ENCODE measurements around the gene RAB1A. TPM values are rescaled to one million over a fixed set of nuclear protein-coding genes. Genes with fewer than 3 reads are reported as not detected.

RAB1A gene
- total RNA-seq, 4 donors from 2014 or later: 78.5 to 153 (median 103) TPM

DNA sequence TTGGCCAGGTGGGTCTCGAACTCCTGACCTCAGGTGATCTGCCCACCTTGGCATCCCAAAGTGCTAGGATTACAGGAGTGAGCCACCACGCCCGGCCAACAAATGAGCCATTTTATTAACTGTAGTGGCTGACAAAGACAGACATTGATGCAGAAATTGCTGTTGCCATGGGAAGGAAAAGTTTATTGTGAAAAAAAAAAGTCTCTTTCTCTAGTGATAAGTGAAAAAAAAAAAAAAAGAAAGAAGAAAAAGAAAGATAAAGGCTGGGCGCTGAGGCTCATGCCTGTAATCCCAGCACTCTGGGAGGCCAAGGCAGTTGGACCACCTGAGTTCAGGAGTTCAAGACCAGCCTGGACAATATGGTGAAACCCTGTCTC lies 39.8 kb upstream of the RAB1A start:
- no peak overlapping the region for H3K4me3 ChIP-seq
- intact Hi-C loops (cut with DNase I; ENCODE audit: low total_unique reads): no loop called here

DNA sequence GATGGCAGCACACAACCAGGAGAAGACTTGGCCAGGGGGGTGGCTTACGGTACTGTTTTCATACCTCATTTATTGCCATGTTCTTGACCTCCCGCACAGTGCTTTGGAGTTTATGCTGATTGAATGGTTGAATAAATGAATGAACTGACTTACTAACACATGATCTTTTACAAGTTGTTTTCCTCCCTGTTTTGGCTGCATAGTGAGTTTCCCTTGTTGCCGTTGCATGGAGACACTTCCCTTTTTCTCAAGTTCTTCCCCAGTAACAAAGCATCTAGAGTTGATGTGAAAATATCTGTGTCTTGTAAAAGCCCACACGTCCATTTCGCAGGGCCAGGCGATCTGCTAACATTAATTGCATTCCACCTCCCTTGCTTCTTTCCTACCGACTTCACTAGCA lies 35.7 kb upstream of the RAB1A start:
- no peaks in the 10 kb centered on the region for H3K36me3 ChIP-seq
- TF ChIP-seq, protein P1, sequence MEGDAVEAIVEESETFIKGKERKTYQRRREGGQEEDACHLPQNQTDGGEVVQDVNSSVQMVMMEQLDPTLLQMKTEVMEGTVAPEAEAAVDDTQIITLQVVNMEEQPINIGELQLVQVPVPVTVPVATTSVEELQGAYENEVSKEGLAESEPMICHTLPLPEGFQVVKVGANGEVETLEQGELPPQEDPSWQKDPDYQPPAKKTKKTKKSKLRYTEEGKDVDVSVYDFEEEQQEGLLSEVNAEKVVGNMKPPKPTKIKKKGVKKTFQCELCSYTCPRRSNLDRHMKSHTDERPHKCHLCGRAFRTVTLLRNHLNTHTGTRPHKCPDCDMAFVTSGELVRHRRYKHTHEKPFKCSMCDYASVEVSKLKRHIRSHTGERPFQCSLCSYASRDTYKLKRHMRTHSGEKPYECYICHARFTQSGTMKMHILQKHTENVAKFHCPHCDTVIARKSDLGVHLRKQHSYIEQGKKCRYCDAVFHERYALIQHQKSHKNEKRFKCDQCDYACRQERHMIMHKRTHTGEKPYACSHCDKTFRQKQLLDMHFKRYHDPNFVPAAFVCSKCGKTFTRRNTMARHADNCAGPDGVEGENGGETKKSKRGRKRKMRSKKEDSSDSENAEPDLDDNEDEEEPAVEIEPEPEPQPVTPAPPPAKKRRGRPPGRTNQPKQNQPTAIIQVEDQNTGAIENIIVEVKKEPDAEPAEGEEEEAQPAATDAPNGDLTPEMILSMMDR (IDR thresholded peaks at IDR 0.05): no peak
- no peak for TF ChIP-seq POLR2A (IDR thresholded peaks at IDR 0.05)
- no peak overlapping the region for H3K4me3 ChIP-seq
- H3K4me1 ChIP-seq: no peaks in the 10 kb centered on the region
- DNase-seq: no peak
- no peak overlapping the region for H3K27ac ChIP-seq
- intact Hi-C loops (cut with DNase I; ENCODE audit: low total_unique reads): no loop called here
- no peaks in the 10 kb centered on the region for H3K27me3 ChIP-seq
- H3K9me3 ChIP-seq: no peaks in the 10 kb centered on the region

More for the DNA sequence above, 39.8 kb upstream of the RAB1A start:
- DNase-seq: no peak
- H3K36me3 ChIP-seq: no peaks in the 10 kb centered on the region
- no peaks in the 10 kb centered on the region for H3K9me3 ChIP-seq
- no peak overlapping the region for H3K27ac ChIP-seq
- TF ChIP-seq, protein P1 (IDR thresholded peaks at IDR 0.05): no peak
- no peak for TF ChIP-seq POLR2A (IDR thresholded peaks at IDR 0.05)
- no peaks in the 10 kb centered on the region for H3K27me3 ChIP-seq
- H3K4me1 ChIP-seq: no peaks in the 10 kb centered on the region

DNA sequence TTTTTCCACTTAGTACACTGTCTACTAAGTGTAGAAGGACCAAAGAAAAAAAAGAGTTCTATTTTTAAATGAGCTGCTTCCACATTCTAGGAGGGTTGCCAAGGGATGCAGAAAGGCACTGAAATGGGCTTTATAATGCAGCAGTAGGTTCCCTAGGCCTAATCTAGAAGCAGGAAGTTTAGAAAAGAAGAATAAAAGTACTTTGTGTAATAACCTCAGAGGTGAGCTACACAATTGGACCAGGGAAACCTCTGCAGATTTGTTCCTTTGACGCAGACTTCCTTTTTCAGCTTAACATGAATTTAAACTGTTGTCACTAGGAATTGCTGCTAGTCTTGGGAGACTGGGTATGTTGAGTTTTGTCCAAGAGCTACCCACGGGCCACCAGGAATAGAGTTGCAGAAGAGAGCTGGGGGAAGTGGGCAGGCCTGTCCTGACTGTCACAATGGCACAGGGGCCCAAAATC lies 34.6 kb upstream of the RAB1A start:
- Histone ChIP-seq H3K27ac (peak overlapping the region; percentile 29 to 54), H3K4me1 (no peaks in the 10 kb centered on the region), H3K4me3 (no peak overlapping the region), H3K9me3 (no peaks in the 10 kb centered on the region), H3K36me3 (no peaks in the 10 kb centered on the region), H3K27me3 (no peaks in the 10 kb centered on the region)
- intact Hi-C loops (cut with DNase I; ENCODE audit: low total_unique reads): no loop called here
- no peak for TF ChIP-seq POLR2A (IDR thresholded peaks at IDR 0.05)
- TF ChIP-seq, protein P1 (IDR thresholded peaks at IDR 0.05): no peak
- no peak for DNase-seq

DNA sequence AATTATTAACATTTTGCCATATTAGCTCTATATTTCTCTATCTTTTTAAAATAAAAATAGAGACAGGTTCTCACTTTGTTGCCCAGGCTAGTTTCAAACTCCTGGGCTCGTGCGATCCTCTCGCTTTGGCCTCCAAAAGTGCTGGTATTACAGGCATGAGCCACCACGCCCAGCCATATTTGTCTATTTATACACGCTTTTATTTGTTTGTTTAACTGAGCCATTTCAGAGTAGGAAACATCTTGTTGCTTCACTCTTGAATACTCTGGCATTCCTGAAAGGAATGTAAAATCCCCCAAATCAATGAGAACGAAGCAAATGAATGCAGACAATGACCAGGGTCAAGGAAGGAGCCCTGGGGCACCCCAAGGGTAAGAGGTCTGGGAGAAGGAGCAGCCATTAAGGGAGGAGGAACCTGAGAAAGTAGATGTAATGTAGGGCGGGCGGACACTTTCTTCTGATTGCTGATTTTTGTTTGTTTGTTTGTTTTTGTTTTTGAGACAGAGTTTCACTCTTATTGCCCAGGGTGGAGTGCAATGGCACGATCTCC lies 31.7 kb upstream of the RAB1A start:
- intact Hi-C loops (cut with DNase I; ENCODE audit: low total_unique reads): no loop called here
- TF ChIP-seq, protein P1 (IDR thresholded peaks at IDR 0.05): no peak
- no peak for TF ChIP-seq POLR2A (IDR thresholded peaks at IDR 0.05)
- Histone ChIP-seq H3K36me3 (no peaks in the 10 kb centered on the region), H3K4me1 (no peaks in the 10 kb centered on the region), H3K9me3 (no peaks in the 10 kb centered on the region), H3K27ac (no peak overlapping the region), H3K27me3 (no peaks in the 10 kb centered on the region), H3K4me3 (no peak overlapping the region)
- no peak for DNase-seq

DNA sequence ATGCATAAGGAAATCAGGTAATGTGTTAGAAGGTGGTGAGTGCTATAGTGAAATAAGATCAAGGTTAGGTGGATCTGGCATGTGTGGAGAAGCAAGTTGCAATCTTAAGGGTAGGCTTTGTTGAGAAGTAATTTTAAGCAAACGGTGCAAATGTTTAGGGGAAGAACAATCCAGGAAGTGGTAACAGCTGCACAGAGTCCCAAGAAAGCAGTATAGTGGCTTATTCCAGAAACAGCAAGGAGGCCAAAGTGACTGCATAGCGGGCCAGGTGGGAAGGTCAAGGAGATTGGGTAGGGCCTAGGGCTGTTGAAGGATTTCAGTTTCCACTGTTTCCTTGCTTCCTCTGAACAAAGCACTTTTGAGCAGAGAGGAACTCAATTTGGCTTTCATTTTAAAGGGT lies 30.0 kb upstream of the RAB1A start:
- DNase-seq: no peak
- no peaks in the 10 kb centered on the region for H3K27me3 ChIP-seq
- H3K4me3 ChIP-seq: no peak overlapping the region
- intact Hi-C loops (cut with DNase I; ENCODE audit: low total_unique reads): no loop called here
- H3K9me3 ChIP-seq: no peaks in the 10 kb centered on the region
- no peaks in the 10 kb centered on the region for H3K36me3 ChIP-seq
- H3K4me1 ChIP-seq: no peaks in the 10 kb centered on the region
- no peak overlapping the region for H3K27ac ChIP-seq
- TF ChIP-seq POLR2A (IDR thresholded peaks at IDR 0.05): no peak

DNA sequence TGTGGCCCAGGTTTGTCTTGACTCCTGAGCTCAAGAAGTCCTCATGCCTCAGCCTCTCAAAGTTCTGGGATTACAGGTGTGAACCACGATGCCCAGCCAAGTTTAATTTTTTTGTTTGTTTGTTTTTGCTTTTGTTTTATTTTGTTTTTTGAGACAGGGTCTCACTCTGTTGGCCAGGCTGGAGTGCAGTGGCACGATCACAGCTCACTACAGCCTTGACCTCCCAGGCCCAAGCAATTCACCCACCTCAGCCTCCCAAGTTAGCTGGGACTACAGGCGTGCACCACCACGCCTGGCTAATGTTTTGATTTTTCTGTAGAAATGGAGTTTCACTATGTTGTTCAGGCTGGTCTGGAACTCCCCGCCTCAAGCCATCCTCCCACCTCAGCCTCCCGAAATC lies 29.4 kb upstream of the RAB1A start:
- Histone ChIP-seq H3K4me1 (no peaks in the 10 kb centered on the region), H3K36me3 (no peaks in the 10 kb centered on the region), H3K9me3 (no peaks in the 10 kb centered on the region), H3K4me3 (no peak overlapping the region), H3K27ac (no peak overlapping the region), H3K27me3 (no peaks in the 10 kb centered on the region)
- TF ChIP-seq, protein P1 (IDR thresholded peaks at IDR 0.05): no peak
- TF ChIP-seq POLR2A (IDR thresholded peaks at IDR 0.05): no peak
- DNase-seq: no peak
- intact Hi-C loops (cut with DNase I; ENCODE audit: low total_unique reads): no loop called here

Data from uterus (tissue), 4 donors.